GM11168 (cell line): ENCODE data around the gene SLC6A19.

Source experiments
- in situ Hi-C: fragments of 300-500 bp; cut with MboI; formaldehyde crosslinking; loops from one replicate; pipeline ENCODE4 v1.12.0; 2022; ENCODE audit warnings: low sequenced_read_pairs; ENCODE audit not compliant: unreplicated experiment

SLC6A19 gene

GRCh38 chr5:1205255-1206180, 4.1 kb downstream of the SLC6A19 start:
- in situ Hi-C loops = no loop called here

GRCh38 chr5:1206521-1207412, 5.4 kb downstream of the SLC6A19 start:
- in situ Hi-C loops = no loop called here

GRCh38 chr5:1207555-1207954, 6.2 kb downstream of the SLC6A19 start:
- in situ Hi-C loops = no loop called here

GRCh38 chr5:1208221-1208742, 6.9 kb downstream of the SLC6A19 start:
- in situ Hi-C loops = no loop called here

GRCh38 chr5:1208743-1209488, 7.5 kb downstream of the SLC6A19 start:
- in situ Hi-C loops = no loop called here

- in situ Hi-C loops = no loop called here
Measured at GRCh38 chr5:1209489-1209852, 8.1 kb downstream of the SLC6A19 start.

- in situ Hi-C loops = no loop called here
Measured at GRCh38 chr5:1209896-1210776, 8.7 kb downstream of the SLC6A19 start.

GRCh38 chr5:1210832-1211251, 9.4 kb downstream of the SLC6A19 start:
- in situ Hi-C loops = no loop called here

- in situ Hi-C loops = no loop called here
Measured at GRCh38 chr5:1211701-1212100, 10.3 kb downstream of the SLC6A19 start.

GRCh38 chr5:1212271-1212670, 10.9 kb downstream of the SLC6A19 start:
- in situ Hi-C loops = no loop called here

GRCh38 chr5:1212881-1213280, 11.5 kb downstream of the SLC6A19 start:
- in situ Hi-C loops = no loop called here

- in situ Hi-C loops = no loop called here
Measured at GRCh38 chr5:1213508-1214162, 12.2 kb downstream of the SLC6A19 start.

GRCh38 chr5:1214163-1214935, 13.0 kb downstream of the SLC6A19 start:
- in situ Hi-C loops = no loop called here

GRCh38 chr5:1214936-1215220, 13.5 kb downstream of the SLC6A19 start:
- in situ Hi-C loops = no loop called here

- in situ Hi-C loops = no loop called here
Measured at GRCh38 chr5:1215320-1216096, 14.1 kb downstream of the SLC6A19 start.

GRCh38 chr5:1216211-1216917, 15.0 kb downstream of the SLC6A19 start:
- in situ Hi-C loops = no loop called here

- in situ Hi-C loops = no loop called here
Measured at GRCh38 chr5:1216918-1217295, 15.5 kb downstream of the SLC6A19 start.
